ACHN (cell line): ENCODE results near the gene METTL25.
"Not testable (repeated sequence)": the region's sequence is repeated elsewhere in the genome, so short reads cannot be mapped to it uniquely, and the experiment has no call there.

Experiments
- DNase-seq: peaks from one replicate; pipeline ENCODE4 v3.0.0-alpha.2; 2015
- in situ Hi-C: cut with HindIII; loops from 2 replicates; pipeline ENCODE4 v1.10.0; 2017; ENCODE audit warnings: low sequenced_read_pairs, low pct_ligation_motif_present, low pct_unique_long_range_greater_than_20kb

METTL25 gene, protein sequence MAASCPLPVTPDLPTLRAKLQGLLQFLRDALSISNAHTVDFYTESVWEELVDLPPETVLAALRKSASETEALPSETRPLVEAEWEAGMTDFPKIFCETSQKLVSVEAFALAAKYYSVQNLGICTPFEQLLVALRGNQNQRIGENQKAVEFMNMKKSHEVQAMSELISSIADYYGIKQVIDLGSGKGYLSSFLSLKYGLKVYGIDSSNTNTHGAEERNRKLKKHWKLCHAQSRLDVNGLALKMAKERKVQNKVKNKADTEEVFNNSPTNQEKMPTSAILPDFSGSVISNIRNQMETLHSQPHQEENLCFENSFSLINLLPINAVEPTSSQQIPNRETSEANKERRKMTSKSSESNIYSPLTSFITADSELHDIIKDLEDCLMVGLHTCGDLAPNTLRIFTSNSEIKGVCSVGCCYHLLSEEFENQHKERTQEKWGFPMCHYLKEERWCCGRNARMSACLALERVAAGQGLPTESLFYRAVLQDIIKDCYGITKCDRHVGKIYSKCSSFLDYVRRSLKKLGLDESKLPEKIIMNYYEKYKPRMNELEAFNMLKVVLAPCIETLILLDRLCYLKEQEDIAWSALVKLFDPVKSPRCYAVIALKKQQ

DNA sequence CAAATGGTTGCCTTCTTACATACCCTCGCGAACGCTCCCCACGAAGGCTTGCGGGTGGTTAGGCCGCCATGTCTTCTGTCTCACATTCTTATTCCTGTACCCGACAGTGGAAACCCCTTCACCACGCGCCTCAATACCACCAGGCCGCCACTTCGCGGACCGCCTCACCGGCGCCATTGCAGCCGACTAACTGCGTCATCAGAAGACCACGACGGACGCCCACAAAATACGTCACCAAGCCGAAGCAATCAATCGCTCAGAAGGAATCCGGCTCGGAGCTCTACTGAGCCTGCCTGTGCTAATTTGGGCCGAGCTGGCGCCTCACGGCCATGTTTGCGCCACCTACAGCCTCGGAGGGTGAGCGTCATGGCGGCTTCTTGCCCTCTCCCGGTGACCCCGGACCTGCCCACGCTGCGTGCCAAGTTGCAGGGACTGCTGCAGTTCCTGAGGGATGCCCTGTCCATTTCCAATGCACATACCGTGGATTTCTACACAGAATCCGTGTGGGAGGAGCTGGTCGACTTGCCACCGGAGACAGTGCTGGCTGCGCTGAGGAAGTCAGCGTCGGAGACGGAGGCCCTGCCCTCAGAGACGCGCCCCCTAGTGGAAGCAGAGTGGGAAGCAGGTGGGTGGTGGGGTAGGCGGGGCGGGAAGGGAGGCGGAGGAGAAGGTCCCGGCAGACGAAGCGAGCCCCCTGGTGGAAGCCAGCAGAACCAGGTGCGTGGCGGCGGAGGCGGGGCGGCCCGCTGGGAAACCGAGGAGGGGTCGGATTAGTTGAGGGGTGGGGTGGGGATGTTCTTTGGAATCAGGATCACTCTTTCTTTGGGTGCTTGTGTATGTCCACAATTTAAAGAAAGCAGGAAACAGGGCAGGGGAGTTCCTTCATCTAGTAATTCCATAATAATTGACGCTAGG lies at the start of gene METTL25, which contains the start of gene CCDC59:
Gene METTL25, plus strand, starts transcription at position 330 of the 915 bp plus-strand sequence. Its CDS starts 37 bp downstream, at position 367.
Gene CCDC59, minus strand, starts transcription at position 188 of the 915 bp plus-strand sequence. Its CDS starts 11 bp downstream, at position 177.
- in situ Hi-C loops = no loop called here
- peak; percentile 100 for DNase-seq

DNA sequence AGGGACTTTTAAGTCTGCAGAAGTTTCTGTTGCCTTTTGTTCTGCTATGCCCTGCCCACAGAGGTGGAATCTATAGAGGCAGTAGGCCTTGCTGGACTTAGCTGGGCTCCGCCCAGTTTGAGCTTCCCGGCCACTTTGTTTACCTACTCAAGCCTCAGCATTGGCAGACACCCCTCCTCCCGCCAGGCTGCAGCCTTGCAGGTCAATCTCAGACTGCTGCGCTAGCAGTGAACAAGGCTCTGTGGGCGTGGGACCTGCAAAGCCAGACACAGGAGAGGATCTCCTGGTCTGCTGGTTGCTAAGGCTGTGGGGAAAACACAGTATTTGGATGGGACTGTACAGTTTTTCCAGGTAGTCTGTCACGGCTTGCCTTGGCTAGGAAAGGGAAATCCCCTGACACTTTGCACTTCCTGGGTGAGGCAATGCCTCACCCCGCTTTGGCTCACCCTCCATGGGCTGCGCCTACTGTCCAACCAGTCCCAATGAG lies 43.9 kb upstream of the METTL25 start:
- in situ Hi-C loops = no loop called here
- DNase-seq = no peak

DNA sequence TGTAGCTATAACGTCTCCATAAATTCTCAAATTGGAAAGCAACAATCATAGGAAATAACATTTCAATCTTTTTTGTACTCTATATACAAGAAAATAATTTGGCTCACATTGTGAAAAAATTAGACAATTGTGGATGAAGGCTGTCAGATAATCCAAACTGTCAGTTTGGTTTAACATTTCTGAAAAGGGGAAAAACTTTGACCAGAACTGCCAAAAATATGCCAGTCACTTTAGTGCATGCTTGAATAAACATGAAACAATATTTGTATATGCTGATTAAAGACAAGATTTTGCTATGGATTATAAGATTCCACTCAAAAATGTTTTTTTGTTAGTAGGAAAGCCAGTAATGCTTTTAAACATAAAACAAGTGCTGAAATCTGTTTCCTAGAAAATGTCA lies 39.1 kb upstream of the METTL25 start:
- DNase-seq = no peak
- in situ Hi-C loops = no loop called here

DNA sequence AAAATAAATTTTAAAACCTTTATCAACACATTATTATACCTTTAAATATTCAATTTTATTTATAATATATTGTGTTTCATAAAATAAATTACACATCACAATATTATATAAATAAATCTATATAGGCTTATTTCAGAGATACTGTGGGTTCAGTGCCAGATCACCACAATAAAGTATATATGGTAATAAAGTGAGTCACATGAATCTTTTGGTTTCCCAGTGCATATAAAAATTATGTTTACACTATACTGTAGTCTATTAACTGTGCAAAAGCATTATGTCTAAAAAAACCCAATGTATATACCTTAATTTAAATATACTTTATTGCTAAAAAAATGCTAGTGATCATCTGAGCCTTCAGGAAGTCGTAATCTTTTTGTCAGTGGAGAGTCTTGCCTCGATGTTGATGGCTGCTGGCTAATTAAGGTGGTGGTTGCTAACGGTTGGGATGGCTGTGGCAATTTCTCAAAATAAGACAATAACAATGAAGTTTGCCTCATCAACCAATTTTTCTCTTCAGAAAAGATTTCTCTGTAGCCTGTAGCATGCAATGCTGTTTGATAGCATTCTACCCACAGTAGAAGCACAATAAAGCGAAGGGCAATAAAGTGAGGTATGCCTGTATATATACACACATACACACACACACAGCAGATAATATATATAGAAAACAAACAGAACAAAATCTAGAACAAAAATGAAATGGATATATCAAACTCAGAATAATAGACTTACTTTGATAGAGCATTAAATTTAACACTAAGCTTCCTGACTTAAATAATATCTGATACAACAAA lies 32.6 kb upstream of the METTL25 start:
- no peak for DNase-seq
- in situ Hi-C loops = no loop called here

DNA sequence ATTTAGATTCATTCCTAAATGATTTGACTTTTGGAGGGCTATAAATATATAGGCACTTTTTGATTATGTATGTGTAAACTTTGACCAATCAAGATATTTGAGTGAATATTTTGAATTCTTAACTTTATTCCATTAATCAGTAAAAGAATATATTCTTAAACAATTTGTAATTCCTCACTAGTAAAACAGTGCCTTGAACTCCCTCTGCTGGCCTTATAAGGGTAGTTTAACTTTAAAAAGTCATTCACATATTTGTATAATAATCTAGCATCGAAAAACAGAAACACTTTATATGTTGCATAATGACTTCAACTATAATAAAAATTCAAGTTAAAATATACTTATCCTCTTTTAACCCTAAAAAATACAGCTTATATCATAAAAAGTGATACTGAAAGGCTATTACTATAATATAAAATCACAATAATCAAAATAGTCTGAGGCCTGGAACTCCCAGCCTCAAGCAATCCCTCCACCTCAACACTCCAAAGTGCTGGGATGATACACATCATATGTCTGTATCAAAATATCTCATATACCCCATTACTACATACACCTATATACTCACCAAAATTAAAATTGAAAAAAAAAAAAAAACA lies 31.3 kb upstream of the METTL25 start:
- in situ Hi-C loops = no loop called here
- DNase-seq = peak; percentile 58

DNA sequence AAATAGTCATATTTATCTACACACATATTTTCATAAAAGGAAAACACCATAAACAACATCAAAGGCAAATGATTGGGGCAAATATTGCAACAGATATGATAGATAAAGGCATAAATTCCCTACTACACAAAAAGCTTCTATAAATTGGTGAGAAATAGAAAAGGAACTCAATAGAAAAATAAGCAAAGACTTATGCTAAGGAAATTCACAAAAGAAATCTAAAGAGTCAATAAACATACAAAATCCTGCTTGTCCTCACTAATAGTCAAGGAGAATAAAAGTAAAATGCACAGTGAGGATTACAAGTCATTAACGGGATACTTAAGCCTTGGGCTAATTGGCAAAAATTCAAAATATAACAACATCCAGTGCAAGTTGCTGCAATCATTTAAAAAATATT lies 30.5 kb upstream of the METTL25 start:
- no peak for DNase-seq
- in situ Hi-C loops = no loop called here

DNA sequence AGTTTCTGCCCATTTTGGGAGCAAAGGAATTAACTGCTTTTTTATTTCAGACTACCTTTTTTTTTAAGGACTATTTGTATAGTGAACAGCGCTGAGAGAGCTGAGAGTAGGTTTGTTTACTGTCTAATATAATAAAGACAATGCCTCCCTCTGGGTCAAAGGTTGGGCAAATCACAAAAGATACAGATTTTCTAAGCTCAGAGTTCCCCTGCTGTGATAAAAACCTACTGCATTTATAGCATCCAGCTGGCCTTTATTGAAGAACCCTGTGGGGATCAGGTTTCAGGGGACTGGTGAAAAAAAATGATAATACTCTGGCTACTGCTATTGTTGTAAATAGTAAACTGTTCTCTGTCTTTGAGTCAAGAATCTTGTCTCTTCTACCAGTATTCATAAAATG lies 28.8 kb upstream of the METTL25 start:
- in situ Hi-C loops = no loop called here
- no peak for DNase-seq

DNA sequence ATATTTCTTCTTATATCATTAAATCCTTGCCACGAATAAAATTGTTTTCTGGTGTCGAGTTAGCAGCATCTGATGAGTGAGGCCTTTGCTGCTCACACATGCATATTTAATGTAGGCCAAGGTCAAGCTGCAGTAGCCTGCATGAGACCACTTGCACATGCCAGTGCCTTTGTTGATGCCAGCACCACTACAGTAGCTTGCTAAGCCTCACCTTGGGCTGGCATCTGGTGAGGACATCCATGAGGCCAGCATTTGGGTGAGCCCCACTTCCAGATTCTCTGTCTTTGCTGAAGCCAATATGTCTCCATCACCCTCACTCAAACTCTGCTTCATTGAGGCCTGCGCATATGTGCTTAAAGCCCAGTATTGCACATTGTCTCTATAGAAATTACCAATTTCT lies 8.2 kb upstream of the METTL25 start:
- no peak for DNase-seq
- in situ Hi-C loops = no loop called here

DNA sequence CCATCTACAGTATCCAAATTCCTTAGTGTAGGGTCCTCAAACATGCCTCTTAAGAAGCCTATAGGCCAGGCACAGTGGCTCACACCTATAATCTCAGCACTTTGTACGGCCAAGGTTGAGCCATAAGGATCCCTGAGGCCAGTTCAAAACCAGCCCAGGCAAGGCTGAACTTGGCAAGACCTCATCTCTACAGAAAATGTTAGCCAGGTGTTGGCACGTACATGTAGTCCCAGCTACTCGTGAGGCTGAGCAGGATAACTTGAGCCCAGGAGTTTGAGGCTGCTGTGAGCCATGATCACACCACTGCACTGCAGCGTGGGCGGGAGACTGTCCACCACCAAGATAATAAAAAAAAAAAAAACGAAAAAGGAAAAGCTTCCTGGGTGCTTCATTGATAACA lies 6.9 kb upstream of the METTL25 start:
- DNase-seq = no peak
- in situ Hi-C loops = no loop called here

DNA sequence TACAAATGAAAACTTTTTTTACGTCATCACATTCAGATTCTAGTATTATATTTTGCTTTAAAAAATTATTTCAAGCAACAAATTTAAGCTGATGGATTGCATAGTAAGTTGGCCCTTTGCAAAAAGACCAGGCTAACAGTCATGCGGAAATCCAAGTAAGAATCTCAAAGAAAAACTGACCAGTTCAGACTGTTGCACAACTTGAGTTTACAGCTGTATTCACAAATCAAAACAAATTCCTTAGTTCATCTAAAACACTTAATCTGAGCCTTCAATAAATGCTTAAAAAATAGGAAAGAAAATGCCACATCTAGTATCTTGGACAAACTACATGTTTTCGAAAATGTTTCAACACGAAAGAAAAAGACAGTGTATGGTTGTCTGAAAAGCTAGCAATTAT lies 989 bp upstream of the METTL25 start:
- in situ Hi-C loops = no loop called here
- no peak for DNase-seq

DNA sequence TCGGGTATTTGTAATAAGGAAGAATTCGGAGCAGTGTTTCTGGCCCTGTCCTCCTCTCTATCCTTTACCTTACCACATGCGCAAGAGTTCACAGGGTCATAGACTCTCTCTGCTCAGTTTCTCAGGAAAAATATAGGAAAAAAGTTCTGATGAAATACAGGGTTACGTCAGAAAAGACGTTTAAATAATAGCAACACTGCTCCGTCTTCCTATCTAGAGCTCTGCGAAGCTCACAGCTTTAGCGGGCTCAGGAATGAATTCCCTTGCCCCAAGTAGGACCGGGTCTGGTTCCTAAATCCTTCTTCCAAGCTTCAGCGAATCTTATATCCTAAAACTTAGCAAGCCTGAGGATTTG lies 507 bp upstream of the METTL25 start:
- in situ Hi-C loops = no loop called here

DNA sequence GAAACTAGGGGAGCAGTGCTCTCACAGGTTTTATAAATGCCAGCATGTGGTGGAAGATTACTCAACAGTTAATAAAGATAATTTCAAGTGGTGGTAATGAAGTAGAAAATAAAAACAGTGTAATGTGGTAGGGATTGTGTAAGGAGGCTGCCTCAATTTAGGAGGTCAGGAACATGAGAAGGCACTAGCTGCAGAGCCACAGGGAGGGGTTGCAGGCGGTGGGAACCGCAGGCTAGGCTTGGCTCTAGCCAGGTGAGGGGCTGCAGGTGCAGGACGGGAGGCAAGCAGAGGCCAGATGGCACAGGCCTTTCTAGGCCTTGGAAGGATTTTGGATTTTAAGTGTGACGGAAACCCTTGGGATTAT lies 768 bp downstream of the METTL25 start:
- DNase-seq = peak; percentile 35
- in situ Hi-C loops = no loop called here

More for the DNA sequence above, 507 bp upstream of the METTL25 start:
- DNase-seq = peak; percentile 23

DNA sequence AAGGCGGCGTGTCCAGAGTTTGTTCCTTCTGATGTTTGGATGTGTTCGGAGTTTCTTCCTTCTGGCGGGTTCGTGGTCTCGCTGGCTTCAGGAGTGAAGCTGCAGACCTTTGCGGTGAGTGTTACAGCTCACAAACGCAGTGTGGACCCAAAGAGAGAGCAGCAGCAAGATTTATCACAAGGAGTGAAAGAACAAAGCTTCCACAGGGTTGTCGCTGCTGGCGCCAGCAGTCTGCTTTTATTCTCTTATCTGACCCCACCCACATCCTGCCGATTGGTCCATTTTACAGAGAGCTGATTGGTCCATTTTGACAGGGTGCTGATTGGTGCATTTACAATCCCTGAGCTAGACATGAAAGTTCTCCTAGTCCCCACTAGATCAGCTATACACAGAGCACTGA lies 2.5 kb downstream of the METTL25 start:
- in situ Hi-C loops, DNase-seq: not testable (repeated sequence)

DNA sequence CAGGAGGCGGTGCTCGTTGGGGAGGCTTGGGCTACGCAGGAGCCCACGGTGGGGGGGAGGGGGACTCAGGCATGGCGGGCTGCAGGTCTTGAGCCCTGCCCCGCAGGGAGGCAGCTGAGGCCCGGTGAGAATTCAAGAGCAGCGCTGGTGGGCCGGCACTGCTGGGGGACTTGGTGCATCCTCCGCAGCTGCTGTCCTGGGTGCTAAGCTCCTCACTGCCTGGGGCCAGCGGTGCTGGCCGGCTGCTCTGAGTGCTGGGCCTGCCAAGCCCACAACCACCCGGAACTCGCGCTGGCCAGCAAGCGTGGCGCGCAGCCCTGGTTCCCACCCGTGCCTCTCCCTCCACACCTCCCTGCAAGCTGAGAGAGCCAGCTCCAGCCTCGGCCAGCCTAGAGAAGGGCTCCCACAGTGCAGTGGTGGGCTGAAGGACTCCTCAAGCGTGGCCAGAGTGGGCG lies 3.2 kb downstream of the METTL25 start:
- in situ Hi-C loops = no loop called here
- no peak for DNase-seq

DNA sequence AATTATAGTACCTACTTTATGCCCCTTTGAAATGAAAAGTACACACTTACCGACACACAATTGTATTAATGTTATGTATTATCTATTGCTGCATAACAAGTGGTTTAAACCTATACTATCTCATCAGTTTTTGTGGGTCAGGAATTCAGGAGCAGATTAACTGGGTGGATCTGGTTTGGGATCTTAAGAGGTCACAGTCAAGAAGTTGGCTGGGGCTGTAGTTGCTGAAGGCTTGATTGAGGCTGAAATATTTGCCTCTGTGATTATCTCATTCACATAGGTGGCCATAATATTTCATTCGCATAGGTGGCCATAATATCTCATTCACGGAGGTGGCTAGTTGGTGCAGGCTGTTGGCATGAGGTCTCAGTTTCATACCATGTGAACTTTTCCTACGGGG lies 5.7 kb downstream of the METTL25 start:
- no peak for DNase-seq
- in situ Hi-C loops = no loop called here

DNA sequence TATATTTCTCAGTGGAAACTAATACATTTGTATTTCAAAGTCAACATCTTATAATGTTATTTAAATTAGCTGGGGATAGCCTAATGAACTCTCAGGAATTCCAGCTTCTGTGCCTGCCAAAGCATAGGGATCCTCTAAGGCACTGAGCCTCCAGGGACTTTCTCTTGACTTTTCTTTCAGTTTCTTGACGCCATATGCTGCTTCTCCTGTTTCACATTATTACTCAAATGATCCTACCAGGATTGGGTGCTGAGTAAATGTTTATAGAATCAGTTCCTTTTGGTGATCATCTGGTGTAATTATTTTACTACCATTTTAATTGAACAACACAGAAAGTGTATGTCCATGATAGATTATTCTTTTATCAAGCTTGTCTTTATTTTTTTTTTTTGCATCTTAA lies 7.9 kb downstream of the METTL25 start:
- no peak for DNase-seq
- in situ Hi-C loops = no loop called here

DNA sequence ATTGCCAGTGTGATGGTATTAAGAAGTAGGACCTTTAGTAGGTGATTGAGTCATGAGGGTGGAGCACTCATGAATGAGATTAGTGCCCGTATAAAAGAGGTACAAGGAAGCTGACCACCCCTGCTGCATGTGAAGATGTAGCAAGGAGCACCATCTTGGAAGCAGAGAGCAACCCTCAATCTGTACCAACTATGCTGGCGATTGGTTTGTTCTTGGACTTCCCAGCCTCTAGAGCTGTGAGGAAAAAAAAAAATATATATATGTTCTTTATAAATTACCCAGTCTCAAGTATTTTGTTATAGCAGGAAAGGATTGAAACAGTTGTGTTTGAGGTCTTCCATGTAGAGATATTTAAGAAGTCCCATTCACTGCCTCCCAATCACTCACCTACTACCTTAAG lies 16.9 kb downstream of the METTL25 start:
- no peak for DNase-seq
- in situ Hi-C loops = no loop called here

DNA sequence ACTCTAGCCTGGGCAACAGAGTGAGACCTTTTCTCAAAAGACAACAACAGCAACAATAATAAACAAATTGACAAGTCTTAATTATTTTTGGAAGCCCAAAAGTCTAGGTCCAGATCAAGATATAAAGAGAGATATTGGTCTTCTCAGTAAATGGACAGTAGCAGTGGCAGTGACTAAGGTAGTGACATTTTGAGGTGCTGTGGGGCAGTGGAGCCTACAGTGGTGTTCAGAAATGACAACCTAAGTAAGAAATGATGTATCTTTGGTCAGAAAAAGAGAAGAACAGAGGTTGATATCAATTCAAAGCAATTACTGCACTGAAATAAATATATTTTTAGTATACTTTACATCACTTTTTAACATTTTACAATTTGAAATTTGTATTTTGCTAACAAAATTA lies 20.7 kb downstream of the METTL25 start:
- no peak for DNase-seq
- in situ Hi-C loops = no loop called here
